NCI-H524 (cell line): ENCODE results near the gene NRN1L.
"Not testable (repeated sequence)": the region's sequence is repeated elsewhere in the genome, so short reads cannot be mapped to it uniquely, and the experiment has no call there.

ENCODE experiments used
- DNase-seq, 2 experiments: peaks; one replicate each; lab custom pipeline; 2025; lab: John Stamatoyannopoulos, UW

Gene NRN1L

GRCh38 chr16:67882374-67883145 is 2.1 kb upstream of the NRN1L start:
- no peak for DNase-seq

- no peak for DNase-seq
Observed at GRCh38 chr16:67883146-67883871, 1.4 kb upstream of the NRN1L start.

- DNase-seq, result peak in 1 of 2 experiments; percentile 17
Observed at GRCh38 chr16:67883872-67884261, 818 bp upstream of the NRN1L start.

GRCh38 chr16:67885545-67885944 is 860 bp downstream of the NRN1L start:
- no peak for DNase-seq

GRCh38 chr16:67885976-67886375 is 1.3 kb downstream of the NRN1L start:
- DNase-seq, result no peak

- no peak for DNase-seq
Observed at GRCh38 chr16:67886387-67886786, 1.7 kb downstream of the NRN1L start.

- DNase-seq, result no peak
Observed at GRCh38 chr16:67888331-67888730, 3.6 kb downstream of the NRN1L start.

GRCh38 chr16:67892375-67892774 is 7.7 kb downstream of the NRN1L start:
- DNase-seq, result no peak

- DNase-seq, result peak; percentile 87 to 94
Observed at GRCh38 chr16:67892899-67893742, 8.4 kb downstream of the NRN1L start, which contains the start of gene PSKH1. PSKH1 (plus strand) TSS chr16:67893254; CDS start chr16:67908750, 15,496 bp downstream.

GRCh38 chr16:67893743-67894399 is 9.2 kb downstream of the NRN1L start:
- DNase-seq, result peak in 1 of 2 experiments; percentile 24

GRCh38 chr16:67897231-67897630 is 12.5 kb downstream of the NRN1L start:
- DNase-seq, result no peak

- DNase-seq, result no peak
Observed at GRCh38 chr16:67901734-67902133, 17.0 kb downstream of the NRN1L start.

GRCh38 chr16:67902831-67903230 is 18.1 kb downstream of the NRN1L start:
- no peak for DNase-seq

GRCh38 chr16:67907397-67908180 is 22.9 kb downstream of the NRN1L start:
- DNase-seq, result no peak

GRCh38 chr16:67909056-67909742 is 24.5 kb downstream of the NRN1L start:
- DNase-seq, result no peak

GRCh38 chr16:67910158-67910557 is 25.5 kb downstream of the NRN1L start:
- no peak for DNase-seq

GRCh38 chr16:67914758-67915495 is 30.2 kb downstream of the NRN1L start:
- no peak for DNase-seq

- not testable (repeated sequence) for DNase-seq
Observed at GRCh38 chr16:67915496-67915769, 30.7 kb downstream of the NRN1L start.

- no peak for DNase-seq
Observed at GRCh38 chr16:67915831-67916723, 31.4 kb downstream of the NRN1L start.
